ENCODE data around the gene ZNF638. TPM values are rescaled to one million over a fixed set of nuclear protein-coding genes. Genes with fewer than 3 reads are reported as not detected.

ZNF638 gene
- total and polyA plus RNA-seq, 2 of the 8 experiments (the other 6 are each of a cell fraction or from before 2014, with no cell fraction given) = 45.3 to 143 TPM

GRCh38 chr2:71402427-71402826, 70.8 kb downstream of the ZNF638 start:
- no peak overlapping the region for H3K56ac ChIP-seq (replicated peaks; ENCODE audit: insufficient read length, low read depth, low read length)
- no peak overlapping the region for H2BK120ac ChIP-seq (replicated peaks; ENCODE audit: low read depth, low read length)
- H2BK12ac ChIP-seq (ENCODE audit: low read depth, low read length) = no peak overlapping the region
- no peak overlapping the region for H3K4ac ChIP-seq (replicated peaks; ENCODE audit: insufficient read length, low read depth, low read length)
- H3K79me1 ChIP-seq (ENCODE audit: low read depth, low read length) = no peaks in the 10 kb centered on the region
- FAIRE-seq (no peak), DNase-seq (ENCODE audit: low read depth in 1 of 2, low spot score in 2 of 2) (no peak)
- ChIA-PET CTCF (ENCODE audit: partially characterized antibody) (interaction anchor here (0.9 to 1.1 kb wide), 2 partner anchors 103 to 210 kb away, joined by 3 to 4 read pairs; no protein-coding TSS in a partner anchor), POLR2A (ENCODE audit: partially characterized antibody) (no interaction called here)
- H3K36me3 ChIP-seq (ENCODE audit: control insufficient read depth in 2 of 4, insufficient read depth in 4 of 4, low read length in 3 of 4) = peaks cover 5 to 83% (median 25%) of the 10 kb centered on the region in 4 experiments; a peak in 7 of 8 replicates
- no peak overlapping the region for H2BK20ac ChIP-seq (ENCODE audit: low read length)
- WGBS, 2 experiments (ENCODE audit: extremely low coverage in 1 of 2, insufficient coverage in 1 of 2, insufficient read length in 1 of 2, insufficient replicate concordance in 2 of 2, low coverage in 1 of 2, low lambda C conversion rate in 2 of 2, missing lambda C conversion rate in 1 of 2) = 85% methylated on average over 3 of the region's 3 CpGs; no CpG with 5 or more reads in 1 of the 2 experiments
- H4K5ac ChIP-seq (ENCODE audit: insufficient read length, low read depth, low read length) = no peak overlapping the region
- H2AK5ac ChIP-seq (ENCODE audit: low read depth, low read length) = no peak overlapping the region
- no peaks in the 10 kb centered on the region for H3K27me3 ChIP-seq (replicated peaks in 1 of 4; ENCODE audit: control insufficient read depth in 3 of 4, extremely low read depth in 1 of 4, insufficient read depth in 3 of 4, low read length in 3 of 4)
- H3K9me3 ChIP-seq (ENCODE audit: insufficient read depth in 2 of 2, low read depth in 1 of 2, low read length in 1 of 2) = no peaks in the 10 kb centered on the region
- no peaks in the 10 kb centered on the region for H3K4me1 ChIP-seq (replicated peaks in 1 of 4; ENCODE audit: control insufficient read depth in 3 of 4, insufficient read depth in 4 of 4, low read length in 3 of 4)
- H3K9ac ChIP-seq (replicated peaks in 1 of 4; ENCODE audit: extremely low read depth in 1 of 4, low read depth in 3 of 4, low read length in 3 of 4) = no peak overlapping the region
- no peaks in the 10 kb centered on the region for H3K79me2 ChIP-seq (ENCODE audit: control insufficient read depth in 1 of 2, insufficient read depth in 2 of 2, low read length in 2 of 2)
- H2BK5ac ChIP-seq (ENCODE audit: low read depth, low read length) = no peak overlapping the region
- no peaks in the 10 kb centered on the region for H3K23me2 ChIP-seq (ENCODE audit: low read depth, low read length)
- no peak overlapping the region for H4K8ac ChIP-seq (ENCODE audit: extremely low read depth, insufficient read depth, low read length)
- H3K4me2 ChIP-seq (ENCODE audit: insufficient read depth in 1 of 2, low read depth in 2 of 2, low read length in 2 of 2) = no peak overlapping the region
- H4K20me1 ChIP-seq (replicated peaks in 1 of 2; ENCODE audit: control insufficient read depth in 1 of 2, insufficient read depth in 2 of 2, low read length in 2 of 2) = no peaks in the 10 kb centered on the region
- H2BK15ac ChIP-seq (ENCODE audit: low read length) = no peak overlapping the region
- no peak overlapping the region for H3K4me3 ChIP-seq (ENCODE audit: extremely low read depth in 1 of 4, insufficient read depth in 2 of 4, low read depth in 3 of 4, low read length in 4 of 4)
- H3K27ac ChIP-seq (ENCODE audit: low read depth, low read length) = no peak overlapping the region
- H3K14ac ChIP-seq (ENCODE audit: insufficient read length) = no peak overlapping the region
- no peak overlapping the region for H2AFZ ChIP-seq (ENCODE audit: low read length)
- no peak overlapping the region for H3K23ac ChIP-seq (ENCODE audit: insufficient read length)
- no peak overlapping the region for H3K18ac ChIP-seq (ENCODE audit: extremely low read depth, low read length)
- H4K91ac ChIP-seq (replicated peaks; ENCODE audit: insufficient read length, low read length) = no peak overlapping the region
- no peak for TF ChIP-seq TAF7 (optimal IDR thresholded peaks at IDR 0.05; ENCODE audit: borderline replicate concordance, low read depth, low read length)
- TF ChIP-seq FOSL1 (IDR thresholded peaks at IDR 0.05; ENCODE audit: insufficient read depth, low read depth, low read length) = no peak
- TF ChIP-seq TCF12 (IDR thresholded peaks at IDR 0.05; ENCODE audit: low read depth, low read length) = no peak
- no peak for TF ChIP-seq E2F6 (IDR thresholded peaks at IDR 0.05)
- no peak for TF ChIP-seq KDM5A (IDR thresholded peaks at IDR 0.05; ENCODE audit: low read length)
- no peak for TF ChIP-seq CTCF (IDR thresholded peaks at IDR 0.05; ENCODE audit: control extremely low read depth in 1 of 3, insufficient read depth in 1 of 3, low read depth in 1 of 3, low read length in 3 of 3)
- TF ChIP-seq KDM4A (IDR thresholded peaks at IDR 0.05; ENCODE audit: low read depth, low read length, severe bottlenecking) = no peak
- no peak for TF ChIP-seq SP1 (IDR thresholded peaks at IDR 0.05; ENCODE audit: low read depth, low read length)
- no peak for TF ChIP-seq GTF2F1 (IDR thresholded peaks at IDR 0.05; ENCODE audit: borderline replicate concordance, low read depth, low read length)
- TF ChIP-seq YY1 (IDR thresholded peaks at IDR 0.05; ENCODE audit: low read depth, low read length) = no peak
- no peak for TF ChIP-seq SUZ12 (IDR thresholded peaks at IDR 0.05; ENCODE audit: low read length)

Measured in H1 (cell line).